D721Med (cell line): Measurements from ENCODE around the gene KIAA0232.

Source experiments
- DNase-seq: peaks from one replicate; pipeline ENCODE4 v3.0.0; 2011; ENCODE audit warnings: low spot score; ENCODE audit not compliant: insufficient read length
- FAIRE-seq: peaks from 2 replicates; lab custom pipeline; 2011; peaks lifted over from hg19 to GRCh38; lab: Jason Lieb, UNC
- TF ChIP-seq, protein P1 (sequence below): IDR thresholded peaks from 2 replicates; pipeline ENCODE4 v1.5.1; 2012; ENCODE audit warnings: mild to moderate bottlenecking, control low read depth; ENCODE audit not compliant: insufficient read depth; ENCODE audit errors: missing control alignments

Gene KIAA0232

GRCh38 chr4:6929812-6930464 is 147.4 kb downstream of the KIAA0232 start:
- no peak for DNase-seq
- TF ChIP-seq, protein P1, sequence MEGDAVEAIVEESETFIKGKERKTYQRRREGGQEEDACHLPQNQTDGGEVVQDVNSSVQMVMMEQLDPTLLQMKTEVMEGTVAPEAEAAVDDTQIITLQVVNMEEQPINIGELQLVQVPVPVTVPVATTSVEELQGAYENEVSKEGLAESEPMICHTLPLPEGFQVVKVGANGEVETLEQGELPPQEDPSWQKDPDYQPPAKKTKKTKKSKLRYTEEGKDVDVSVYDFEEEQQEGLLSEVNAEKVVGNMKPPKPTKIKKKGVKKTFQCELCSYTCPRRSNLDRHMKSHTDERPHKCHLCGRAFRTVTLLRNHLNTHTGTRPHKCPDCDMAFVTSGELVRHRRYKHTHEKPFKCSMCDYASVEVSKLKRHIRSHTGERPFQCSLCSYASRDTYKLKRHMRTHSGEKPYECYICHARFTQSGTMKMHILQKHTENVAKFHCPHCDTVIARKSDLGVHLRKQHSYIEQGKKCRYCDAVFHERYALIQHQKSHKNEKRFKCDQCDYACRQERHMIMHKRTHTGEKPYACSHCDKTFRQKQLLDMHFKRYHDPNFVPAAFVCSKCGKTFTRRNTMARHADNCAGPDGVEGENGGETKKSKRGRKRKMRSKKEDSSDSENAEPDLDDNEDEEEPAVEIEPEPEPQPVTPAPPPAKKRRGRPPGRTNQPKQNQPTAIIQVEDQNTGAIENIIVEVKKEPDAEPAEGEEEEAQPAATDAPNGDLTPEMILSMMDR, result no peak
- FAIRE-seq, result no peak

GRCh38 chr4:6932475-6932874 is 149.9 kb downstream of the KIAA0232 start:
- TF ChIP-seq, protein P1, result no peak
- DNase-seq, result no peak

GRCh38 chr4:6932918-6933317 is 150.4 kb downstream of the KIAA0232 start:
- FAIRE-seq (no peak), DNase-seq (no peak)
- TF ChIP-seq, protein P1, result no peak

More at GRCh38 chr4:6932475-6932874, 149.9 kb downstream of the KIAA0232 start:
- FAIRE-seq, result no peak
